HCT116 (cell line): Measurements from ENCODE around the gene ACRBP. TPM values are rescaled to one million over a fixed set of nuclear protein-coding genes. Genes with fewer than 3 reads are reported as not detected.

Source experiments
- ATAC-seq: fragments of 200-7000 bp; cut with Tn5 transposase; 2 replicates; pipeline ENCODE4 v1.9.1; 2020; ENCODE audit warnings: mild to moderate bottlenecking, moderate library complexity
- BruUV-seq: library from RNA; stranded (reverse); fragments of 400-500 nt; replicated peaks from 2 replicates; lab custom pipeline; 2021; lab: Mats Ljungman, UMichigan
- CTCF ChIA-PET: fragments of 300-600 bp; sonication (Branson Sonifier 250); formaldehyde crosslinking; loops from one replicate; lab custom pipeline; 2021; ENCODE audit warnings: antibody characterized with exemption; lab: Charles Lee
- POLR2A ChIA-PET: fragments of 300-600, 350-600 bp; sonication (Branson Sonifier 250); formaldehyde crosslinking; loops from one replicate; lab custom pipeline; 2021; ENCODE audit warnings: antibody characterized with exemption; lab: Charles Lee
- RAD21 ChIA-PET, 2 experiments: fragments of 300-600 bp; sonication (Branson Sonifier 250); formaldehyde crosslinking; loops; one replicate each; lab custom pipeline; 2023; ENCODE audit warnings: low total read pairs in 2 of 2; ENCODE audit not compliant: uncharacterized antibody in 2 of 2, unreplicated experiment in 2 of 2, low non-redundant PET in 1 of 2; lab: Charles Lee
- DNase-seq: peaks from one replicate; pipeline ENCODE4 v3.0.0-alpha.2; 2010; ENCODE audit warnings: low read depth, low spot score
- H2AFZ ChIP-seq: fragments of 200-600 bp; shearing (Covaris generic), sonication (generic); 2 replicates; pipeline ENCODE4 v1.6.1; 2017; ENCODE audit warnings: low read depth, mixed run types, mixed read lengths, antibody characterized with exemption, low read length; ENCODE audit not compliant: poor library complexity, severe bottlenecking
- H3K27ac ChIP-seq: 2 replicates; pipeline ENCODE4 v1.5.1; 2012; ENCODE audit warnings: low read depth, low read length
- H3K27me3 ChIP-seq: fragments of 200-600 bp; sonication (generic); 2 replicates; pipeline ENCODE4 v1.6.1; 2016; ENCODE audit warnings: mixed run types, low read length, mixed read lengths; ENCODE audit not compliant: insufficient read depth
- H3K36me3 ChIP-seq, 2 experiments: fragments of 200-500 bp in 1 of 2; fragments of 200-600 bp in 1 of 2; sonication (Bioruptor generic) in 1 of 2; sonication (generic) in 1 of 2; 2 replicates each; pipeline versions ENCODE4 v1.5.1 to v1.6.1; 2014 to 2016; ENCODE audit warnings: low read length in 2 of 2, inconsistent platforms in 1 of 2, mixed read lengths in 1 of 2, mixed run types in 1 of 2; ENCODE audit not compliant: insufficient read depth in 2 of 2, control insufficient read depth in 1 of 2
- H3K4me1 ChIP-seq, 2 experiments: fragments of 200-600 bp in 1 of 2; sonication (generic) in 1 of 2; 2 replicates each; pipeline versions ENCODE4 v1.5.1 to v1.6.1; 2012 to 2017; ENCODE audit warnings: low read length in 2 of 2, inconsistent platforms in 1 of 2, mild to moderate bottlenecking in 1 of 2, mixed read lengths in 1 of 2, mixed run types in 1 of 2, moderate library complexity in 1 of 2; ENCODE audit not compliant: insufficient read depth in 2 of 2, control insufficient read depth in 1 of 2
- H3K4me2 ChIP-seq: fragments of 200-600 bp; sonication (generic); 2 replicates; pipeline ENCODE4 v1.6.1; 2017; ENCODE audit warnings: mixed run types, low read length, mixed read lengths
- H3K4me3 ChIP-seq, 2 experiments: fragments of 200-600 bp in 1 of 2; sonication (generic) in 1 of 2; replicated peaks in 1 of 2; 2 replicates each; pipeline ENCODE4 v1.5.1; 2011 to 2016; ENCODE audit warnings: low read length in 2 of 2, control low read depth in 1 of 2, low read depth in 1 of 2, mild to moderate bottlenecking in 1 of 2, mixed read lengths in 1 of 2, mixed run types in 1 of 2
- H3K79me2 ChIP-seq: fragments of 200-600 bp; sonication (generic); 2 replicates; pipeline ENCODE4 v1.6.1; 2017; ENCODE audit warnings: mild to moderate bottlenecking, mixed run types, low read length, moderate library complexity, mixed read lengths; ENCODE audit not compliant: insufficient read depth
- H3K9ac ChIP-seq: fragments of 200-600 bp; sonication (generic); 2 replicates; pipeline ENCODE4 v1.6.1; 2016; ENCODE audit warnings: low read length, mixed read lengths
- H3K9me2 ChIP-seq: fragments of 200-600 bp; sonication (generic), shearing (Covaris generic); 2 replicates; pipeline ENCODE4 v1.6.1; 2017; ENCODE audit warnings: mixed run types, mild to moderate bottlenecking, moderate library complexity; ENCODE audit not compliant: insufficient read depth
- H3K9me3 ChIP-seq, 2 experiments: fragments of 200-500 bp in 1 of 2; fragments of 200-600 bp in 1 of 2; sonication (Bioruptor generic) in 1 of 2; sonication (generic) in 1 of 2; 2 replicates each; pipeline ENCODE4 v1.6.1; 2014 to 2017; ENCODE audit warnings: low read length in 2 of 2, mixed read lengths in 2 of 2, inconsistent platforms in 1 of 2, low read depth in 1 of 2, mild to moderate bottlenecking in 1 of 2, mixed run types in 1 of 2, moderate library complexity in 1 of 2; ENCODE audit not compliant: control insufficient read depth in 1 of 2, insufficient read depth in 1 of 2
- H4K20me1 ChIP-seq: fragments of 200-600 bp; sonication (generic), shearing (Covaris generic); 2 replicates; pipeline ENCODE4 v1.6.1; 2017; ENCODE audit warnings: mixed run types, mild to moderate bottlenecking, moderate library complexity; ENCODE audit not compliant: insufficient read depth
- ATF3 ChIP-seq: IDR thresholded peaks from 2 replicates; pipeline ENCODE4 v1.6.1; 2012
- CTCF ChIP-seq, 3 experiments: fragments of 200-600 bp in 1 of 3; sonication (generic) in 1 of 3; IDR thresholded peaks in 2 of 3; conservative IDR thresholded peaks in 1 of 3; 2 replicates each; pipeline ENCODE4 v1.5.1; 2012 to 2017; ENCODE audit warnings: low read depth in 2 of 3, low read length in 2 of 3, antibody characterized with exemption in 1 of 3, borderline replicate concordance in 1 of 3, control low read depth in 1 of 3, mild to moderate bottlenecking in 1 of 3, mixed read lengths in 1 of 3, mixed run types in 1 of 3, moderate library complexity in 1 of 3; ENCODE audit not compliant: insufficient read depth in 1 of 3
- EGR1 ChIP-seq: IDR thresholded peaks from 2 replicates; pipeline ENCODE4 v1.6.1; 2012; ENCODE audit warnings: low read depth
- ELF1 ChIP-seq: IDR thresholded peaks from 2 replicates; pipeline ENCODE4 v1.6.1; 2012; ENCODE audit warnings: low read depth, borderline replicate concordance
- EZH2 ChIP-seq: fragments of 200-600 bp; sonication (generic); IDR thresholded peaks from 2 replicates; pipeline ENCODE4 v1.6.1; 2017; ENCODE audit warnings: antibody characterized with exemption, mixed run types
- JUND ChIP-seq: IDR thresholded peaks from 2 replicates; pipeline ENCODE4 v1.6.1; 2012
- MAX ChIP-seq: IDR thresholded peaks from 2 replicates; pipeline ENCODE4 v1.6.1; 2012
- POLR2A ChIP-seq: IDR thresholded peaks from 2 replicates; pipeline ENCODE4 v1.7.0; 2011; ENCODE audit warnings: borderline replicate concordance; ENCODE audit not compliant: insufficient read depth, insufficient read length; ENCODE audit errors: extremely low read depth
- POLR2AphosphoS5 ChIP-seq: IDR thresholded peaks from 2 replicates; pipeline ENCODE4 v1.6.1; 2011; ENCODE audit warnings: mild to moderate bottlenecking, low read depth, low read length, moderate library complexity
- RAD21 ChIP-seq: IDR thresholded peaks from 2 replicates; pipeline ENCODE4 v1.6.1; 2012; ENCODE audit warnings: low read depth, mild to moderate bottlenecking
- REST ChIP-seq: IDR thresholded peaks from 2 replicates; pipeline ENCODE4 v1.6.1; 2012; ENCODE audit warnings: low read depth
- SIN3A ChIP-seq: IDR thresholded peaks from 2 replicates; pipeline ENCODE4 v1.6.1; 2012; ENCODE audit warnings: low read depth
- TCF7L2 ChIP-seq: IDR thresholded peaks from 2 replicates; pipeline ENCODE4 v1.7.0; 2011; ENCODE audit warnings: borderline replicate concordance, inconsistent platforms; ENCODE audit not compliant: insufficient read depth, insufficient read length; ENCODE audit errors: extremely low read depth
- YY1 ChIP-seq: IDR thresholded peaks from 2 replicates; pipeline ENCODE4 v1.6.1; 2011; ENCODE audit warnings: low read length, low read depth, moderate library complexity, mild to moderate bottlenecking; ENCODE audit not compliant: insufficient replicate concordance; ENCODE audit errors: extremely low read depth
- ZBTB33 ChIP-seq: IDR thresholded peaks from 2 replicates; pipeline ENCODE4 v1.6.1; 2011; ENCODE audit warnings: mild to moderate bottlenecking, low read length, moderate library complexity; ENCODE audit not compliant: insufficient replicate concordance; ENCODE audit errors: extremely low read depth
- ZFX ChIP-seq: fragments of 450-650 bp; IDR thresholded peaks from 2 replicates; pipeline ENCODE4 v1.6.1; 2017
- ZNF274 ChIP-seq: fragments of 200-500 bp; sonication (Bioruptor generic); IDR thresholded peaks from 2 replicates; pipeline ENCODE4 v1.6.1; 2014; ENCODE audit warnings: mild to moderate bottlenecking, low read depth, low read length, inconsistent platforms
- intact Hi-C: fragments of 100-400 bp; cut with micrococcal nuclease; formaldehyde crosslinking; loops from 2 replicates; pipeline ENCODE4 v1.10.0; 2022
- total RNA-seq: library from RNA; stranded (reverse); gene quantifications from one replicate; pipeline ENCODE4 v1.2.1, GENCODE V29; 2021; ENCODE audit not compliant: unreplicated experiment

Gene ACRBP
- total RNA-seq, 1 experiment from 2014 or later = 1.0 TPM

GRCh38 chr12:6685814-6686213 is 38.6 kb upstream of the ACRBP start:
- Histone ChIP-seq H3K36me3 (peaks cover 2 to 27% of the 10 kb centered on the region in 2 experiments; a peak in 1 of 4 replicates), H3K4me2 (no peak overlapping the region)
- intact Hi-C loops = no loop called here
- TF ChIP-seq ZFX (no peak), SIN3A (no peak), CTCF (IDR thresholded peaks at IDR 0.05 in 2 of 3, conservative IDR thresholded peaks at IDR 0.05 in 1 of 3; ENCODE audit: borderline replicate concordance in 1 of 3, insufficient read depth in 1 of 3, low read depth in 2 of 3, low read length in 2 of 3) (no peak), TCF7L2 (no peak), ELF1 (no peak), ZNF274 (no peak), ATF3 (no peak), REST (no peak), RAD21 (no peak), MAX (no peak), JUND (no peak), ZBTB33 (no peak), EGR1 (no peak), POLR2A (no peak), EZH2 (no peak), YY1 (no peak), POLR2AphosphoS5 (no peak)
- TF ChIP-seq, all 23 proteins: peak for 0
- no peak overlapping the region for H3K27ac ChIP-seq
- no peaks in the 10 kb centered on the region for H3K9me3 ChIP-seq
- H3K4me1 ChIP-seq = peaks cover 9 to 21% of the 10 kb centered on the region in 2 experiments
- POLR2A ChIA-PET = no interaction called here
- H3K27me3 ChIP-seq = no peaks in the 10 kb centered on the region
- no peak overlapping the region for H2AFZ ChIP-seq
- no TSS peak for BruUV-seq
- H3K9ac ChIP-seq = no peak overlapping the region
- DNase-seq (no peak), ATAC-seq (no peak)
- H4K20me1 ChIP-seq = peaks cover 18% of the 10 kb centered on the region; the same call in 1 of the 2 replicates
- peaks cover 95% of the 10 kb centered on the region for H3K79me2 ChIP-seq
- no peaks in the 10 kb centered on the region for H3K9me2 ChIP-seq
- no peak overlapping the region for H3K4me3 ChIP-seq
- RAD21 ChIA-PET = no interaction called here
- CTCF ChIA-PET = interaction anchor here (0.7 kb wide), 2 partner anchors 69 to 77 kb away, joined by 3 read pairs; no protein-coding TSS in a partner anchor
